ENCODE results near the gene ARHGAP4.

ARHGAP4 gene

GRCh38 chrX:153878969-153879653 lies 47.0 kb downstream of the ARHGAP4 start:
- peak overlapping the region; percentile 86 for H2AK5ac ChIP-seq (ENCODE audit: low read depth, low read length)
- peak overlapping the region; percentile 22 for H2BK12ac ChIP-seq (ENCODE audit: low read length)
- peak overlapping the region; percentile 66 for H3K4ac ChIP-seq (ENCODE audit: low read length)
- no peak for DNase-seq (ENCODE audit: low spot score)
- no peaks in the 10 kb centered on the region for H3K36me3 ChIP-seq (replicated peaks in 1 of 2; ENCODE audit: control insufficient read depth in 2 of 2, insufficient read depth in 2 of 2, low read length in 2 of 2)
- no peak overlapping the region for H4K8ac ChIP-seq (ENCODE audit: low read depth, low read length)
- peaks cover 0 to 19% (median 4%) of the 10 kb centered on the region in 3 experiments for H3K27me3 ChIP-seq (ENCODE audit: control insufficient read depth in 3 of 3, insufficient read depth in 3 of 3, low read depth in 1 of 3, low read length in 3 of 3)
- no peak overlapping the region for H3K14ac ChIP-seq (ENCODE audit: low read length)
- H2BK15ac ChIP-seq (ENCODE audit: low read length) = peak overlapping the region; percentile 85
- H4K91ac ChIP-seq (ENCODE audit: low read depth, low read length, poor library complexity) = no peak overlapping the region
- peak overlapping the region; percentile 21 for H3K9ac ChIP-seq (ENCODE audit: low read depth, low read length, poor library complexity)
- WGBS, 2 donors (ENCODE audit: extremely low coverage in 2 of 2, insufficient read length in 2 of 2, insufficient replicate concordance in 1 of 2) = no CpG with 5 or more reads among the region's 28 CpGs
- no peaks in the 10 kb centered on the region for H3K9me3 ChIP-seq (replicated peaks in 1 of 2; ENCODE audit: control insufficient read depth in 2 of 2, insufficient read depth in 1 of 2, low read depth in 1 of 2, low read length in 2 of 2)
- H3K23ac ChIP-seq (ENCODE audit: low read depth, low read length, poor library complexity) = no peak overlapping the region
- peak overlapping the region; percentile 17 for H2BK120ac ChIP-seq (ENCODE audit: low read depth, low read length)
- H3K4me3 ChIP-seq (ENCODE audit: low read length in 2 of 2) = peak overlapping the region in 1 of 2 donors; percentile 33
- peak overlapping the region; percentile 89 for H3K18ac ChIP-seq (ENCODE audit: low read length)
- peaks cover 42 to 65% of the 10 kb centered on the region in 2 donors for H3K4me1 ChIP-seq (ENCODE audit: control insufficient read depth in 2 of 2, insufficient read depth in 1 of 2, low read depth in 1 of 2, low read length in 2 of 2)
- H3K27ac ChIP-seq (replicated peaks; ENCODE audit: low read length) = peak overlapping the region; percentile 75
- H2AFZ ChIP-seq (ENCODE audit: low read length) = peak overlapping the region; percentile 38
- peak overlapping the region; percentile 40 for H3K4me2 ChIP-seq (ENCODE audit: insufficient read depth, low read length, poor library complexity, severe bottlenecking)
- peaks cover 1% of the 10 kb centered on the region for H3K79me1 ChIP-seq (ENCODE audit: low read depth, low read length)
- H2BK5ac ChIP-seq (ENCODE audit: low read length) = peak overlapping the region; percentile 53

DNA sequence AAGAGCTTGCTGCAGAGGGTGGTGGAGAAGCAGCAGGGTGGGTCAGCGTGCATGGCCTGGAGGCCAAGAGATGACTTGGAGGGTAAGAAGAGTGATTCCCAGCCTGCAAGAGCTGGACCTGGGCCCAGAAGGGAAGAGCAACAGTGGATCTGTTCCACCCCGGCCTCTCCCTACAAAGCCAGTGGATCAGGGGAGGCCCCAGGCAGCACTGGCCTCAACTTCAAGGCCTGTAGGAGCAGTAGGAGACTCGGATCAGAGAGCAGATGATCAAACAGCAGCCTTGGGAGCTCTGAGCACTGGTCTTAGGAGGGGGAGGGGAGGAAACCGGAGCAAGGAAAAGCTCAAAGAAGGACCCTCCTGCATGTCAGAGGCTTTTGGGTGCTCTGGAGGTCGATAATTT lies 47.7 kb downstream of the ARHGAP4 start:
- Histone ChIP-seq H3K27ac (replicated peaks; ENCODE audit: low read length) (no peak overlapping the region), H3K4me3 (ENCODE audit: low read length in 2 of 2) (no peak overlapping the region)

GRCh38 chrX:153877571-153878261 lies 48.3 kb downstream of the ARHGAP4 start:
- WGBS, 2 donors (ENCODE audit: extremely low coverage in 2 of 2, insufficient read length in 2 of 2, insufficient replicate concordance in 1 of 2) = no CpG with 5 or more reads among the region's 8 CpGs
- no peak overlapping the region for H2BK15ac ChIP-seq (ENCODE audit: low read length)
- H2AFZ ChIP-seq (ENCODE audit: low read length) = no peak overlapping the region
- H4K91ac ChIP-seq (ENCODE audit: low read depth, low read length, poor library complexity) = no peak overlapping the region
- peaks cover 1% of the 10 kb centered on the region for H3K79me1 ChIP-seq (ENCODE audit: low read depth, low read length)
- H3K4me2 ChIP-seq (ENCODE audit: insufficient read depth, low read length, poor library complexity, severe bottlenecking) = no peak overlapping the region
- H3K4me1 ChIP-seq (ENCODE audit: control insufficient read depth in 2 of 2, insufficient read depth in 1 of 2, low read depth in 1 of 2, low read length in 2 of 2) = peaks cover 49 to 56% of the 10 kb centered on the region in 2 donors
- no peak overlapping the region for H3K23ac ChIP-seq (ENCODE audit: low read depth, low read length, poor library complexity)
- H3K18ac ChIP-seq (ENCODE audit: low read length) = no peak overlapping the region
- no peak overlapping the region for H3K4ac ChIP-seq (ENCODE audit: low read length)
- no peak overlapping the region for H2BK120ac ChIP-seq (ENCODE audit: low read depth, low read length)
- H3K4me3 ChIP-seq (ENCODE audit: low read length in 2 of 2) = no peak overlapping the region
- H2BK12ac ChIP-seq (ENCODE audit: low read length) = no peak overlapping the region
- no peak overlapping the region for H3K9ac ChIP-seq (ENCODE audit: low read depth, low read length, poor library complexity)
- H3K36me3 ChIP-seq (replicated peaks in 1 of 2; ENCODE audit: control insufficient read depth in 2 of 2, insufficient read depth in 2 of 2, low read length in 2 of 2) = peaks cover 0 to 3% of the 10 kb centered on the region in 2 donors
- no peak overlapping the region for H2BK5ac ChIP-seq (ENCODE audit: low read length)
- H3K14ac ChIP-seq (ENCODE audit: low read length) = no peak overlapping the region
- H3K27me3 ChIP-seq (ENCODE audit: control insufficient read depth in 3 of 3, insufficient read depth in 3 of 3, low read depth in 1 of 3, low read length in 3 of 3) = peaks cover 0 to 7% (median 2%) of the 10 kb centered on the region in 3 experiments
- H4K8ac ChIP-seq (ENCODE audit: low read depth, low read length) = no peak overlapping the region
- no peaks in the 10 kb centered on the region for H3K9me3 ChIP-seq (replicated peaks in 1 of 2; ENCODE audit: control insufficient read depth in 2 of 2, insufficient read depth in 1 of 2, low read depth in 1 of 2, low read length in 2 of 2)
- H3K27ac ChIP-seq (replicated peaks; ENCODE audit: low read length) = no peak overlapping the region
- DNase-seq (ENCODE audit: low spot score) = no peak
- no peak overlapping the region for H2AK5ac ChIP-seq (ENCODE audit: low read depth, low read length)

More for the DNA sequence above, 47.7 kb downstream of the ARHGAP4 start:
- no peak overlapping the region for H3K23ac ChIP-seq (ENCODE audit: low read depth, low read length, poor library complexity)
- H2BK12ac ChIP-seq (ENCODE audit: low read length) = no peak overlapping the region
- H3K36me3 ChIP-seq (replicated peaks in 1 of 2; ENCODE audit: control insufficient read depth in 2 of 2, insufficient read depth in 2 of 2, low read length in 2 of 2) = no peaks in the 10 kb centered on the region
- H2AK5ac ChIP-seq (ENCODE audit: low read depth, low read length) = no peak overlapping the region
- no peak overlapping the region for H3K4ac ChIP-seq (ENCODE audit: low read length)
- H2AFZ ChIP-seq (ENCODE audit: low read length) = no peak overlapping the region
- no peak overlapping the region for H3K9ac ChIP-seq (ENCODE audit: low read depth, low read length, poor library complexity)
- H3K4me1 ChIP-seq (ENCODE audit: control insufficient read depth in 2 of 2, insufficient read depth in 1 of 2, low read depth in 1 of 2, low read length in 2 of 2) = peaks cover 46 to 60% of the 10 kb centered on the region in 2 donors
- peaks cover 1% of the 10 kb centered on the region for H3K79me1 ChIP-seq (ENCODE audit: low read depth, low read length)
- no peaks in the 10 kb centered on the region for H3K9me3 ChIP-seq (replicated peaks in 1 of 2; ENCODE audit: control insufficient read depth in 2 of 2, insufficient read depth in 1 of 2, low read depth in 1 of 2, low read length in 2 of 2)
- peaks cover 0 to 13% (median 2%) of the 10 kb centered on the region in 3 experiments for H3K27me3 ChIP-seq (ENCODE audit: control insufficient read depth in 3 of 3, insufficient read depth in 3 of 3, low read depth in 1 of 3, low read length in 3 of 3)
- H4K8ac ChIP-seq (ENCODE audit: low read depth, low read length) = no peak overlapping the region
- no peak overlapping the region for H3K4me2 ChIP-seq (ENCODE audit: insufficient read depth, low read length, poor library complexity, severe bottlenecking)
- H2BK15ac ChIP-seq (ENCODE audit: low read length) = no peak overlapping the region
- no peak overlapping the region for H2BK5ac ChIP-seq (ENCODE audit: low read length)
- H2BK120ac ChIP-seq (ENCODE audit: low read depth, low read length) = no peak overlapping the region
- H3K14ac ChIP-seq (ENCODE audit: low read length) = no peak overlapping the region
- no peak for DNase-seq (ENCODE audit: low spot score)
- no peak overlapping the region for H3K18ac ChIP-seq (ENCODE audit: low read length)
- no peak overlapping the region for H4K91ac ChIP-seq (ENCODE audit: low read depth, low read length, poor library complexity)
- WGBS, 2 donors (ENCODE audit: extremely low coverage in 2 of 2, insufficient read length in 2 of 2, insufficient replicate concordance in 1 of 2) = no CpG with 5 or more reads among the region's 5 CpGs

- Histone ChIP-seq H2BK5ac (ENCODE audit: low read length) (no peak overlapping the region), H3K23ac (ENCODE audit: low read depth, low read length, poor library complexity) (no peak overlapping the region), H3K4me1 (ENCODE audit: control insufficient read depth in 2 of 2, insufficient read depth in 1 of 2, low read depth in 1 of 2, low read length in 2 of 2) (peaks cover 48 to 54% of the 10 kb centered on the region in 2 donors), H4K91ac (ENCODE audit: low read depth, low read length, poor library complexity) (no peak overlapping the region), H3K9me3 (replicated peaks in 1 of 2; ENCODE audit: control insufficient read depth in 2 of 2, insufficient read depth in 1 of 2, low read depth in 1 of 2, low read length in 2 of 2) (no peaks in the 10 kb centered on the region), H3K4me2 (ENCODE audit: insufficient read depth, low read length, poor library complexity, severe bottlenecking) (no peak overlapping the region), H2BK12ac (ENCODE audit: low read length) (no peak overlapping the region), H3K4me3 (ENCODE audit: low read length in 2 of 2) (peak overlapping the region in 1 of 2 donors; percentile 16), H3K4ac (ENCODE audit: low read length) (no peak overlapping the region), H3K18ac (ENCODE audit: low read length) (no peak overlapping the region), H3K27ac (replicated peaks; ENCODE audit: low read length) (no peak overlapping the region), H2AK5ac (ENCODE audit: low read depth, low read length) (no peak overlapping the region), H2BK120ac (ENCODE audit: low read depth, low read length) (no peak overlapping the region), H3K9ac (ENCODE audit: low read depth, low read length, poor library complexity) (no peak overlapping the region), H2BK15ac (ENCODE audit: low read length) (no peak overlapping the region), H3K36me3 (replicated peaks in 1 of 2; ENCODE audit: control insufficient read depth in 2 of 2, insufficient read depth in 2 of 2, low read length in 2 of 2) (peaks cover 0 to 3% of the 10 kb centered on the region in 2 donors), H2AFZ (ENCODE audit: low read length) (no peak overlapping the region), H3K79me1 (ENCODE audit: low read depth, low read length) (peaks cover 1% of the 10 kb centered on the region), H3K14ac (ENCODE audit: low read length) (no peak overlapping the region), H3K27me3 (ENCODE audit: control insufficient read depth in 3 of 3, insufficient read depth in 3 of 3, low read depth in 1 of 3, low read length in 3 of 3) (peaks cover 0 to 4% (median 2%) of the 10 kb centered on the region in 3 experiments), H4K8ac (ENCODE audit: low read depth, low read length) (no peak overlapping the region)
- DNase-seq (ENCODE audit: low spot score) = no peak
- no CpG with 5 or more reads among the region's 3 CpGs for WGBS, 2 donors (ENCODE audit: extremely low coverage in 2 of 2, insufficient read length in 2 of 2, insufficient replicate concordance in 1 of 2)
These were observed 50.0 kb downstream of the ARHGAP4 start for GRCh38 chrX:153876112-153876491.
